ENCODE results near the gene CERS6.

Gene CERS6

DNA sequence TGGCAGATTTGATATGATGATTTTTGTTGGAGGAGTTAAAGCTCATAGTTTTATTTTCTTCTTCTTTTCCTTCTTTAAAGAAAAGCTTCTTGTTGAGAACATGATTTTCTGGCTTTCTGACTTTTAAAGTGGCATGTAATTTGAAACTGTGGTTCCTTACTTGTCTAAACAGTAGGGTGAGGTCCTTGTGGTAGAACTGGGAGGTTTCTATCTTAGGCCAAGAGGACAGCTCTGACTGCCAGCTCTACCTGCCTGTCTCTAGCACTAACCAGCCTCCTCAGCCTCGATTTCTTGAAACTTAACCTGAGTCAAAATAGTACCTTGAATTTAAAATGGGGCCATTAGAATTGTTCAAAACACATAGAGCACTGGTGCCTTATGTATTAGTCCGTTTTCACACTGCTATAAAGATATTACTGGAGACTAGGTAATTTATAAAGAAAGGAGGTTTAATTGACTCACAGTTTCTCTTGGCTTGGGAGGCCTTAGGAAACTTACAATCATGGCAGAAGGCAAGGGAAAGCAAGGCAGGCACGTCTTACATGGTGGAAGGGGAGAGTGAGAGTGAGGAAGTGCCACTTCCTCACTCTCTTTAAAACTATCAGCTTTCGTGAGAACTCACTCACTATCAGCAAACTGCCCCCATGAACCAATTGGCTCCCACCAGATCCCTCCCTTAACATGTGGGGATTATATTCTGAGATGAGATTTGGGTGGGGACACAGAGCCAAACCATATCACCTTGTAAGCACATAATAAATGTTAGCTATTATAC, 119.0 kb downstream of the CERS6 start:
- no peak for DNase-seq

- DNase-seq: no peak
These were observed 121.8 kb downstream of the CERS6 start for GRCh38 chr2:168577885-168578284.

GRCh38 chr2:168583064-168583709, 127.1 kb downstream of the CERS6 start:
- no peak for DNase-seq

DNA sequence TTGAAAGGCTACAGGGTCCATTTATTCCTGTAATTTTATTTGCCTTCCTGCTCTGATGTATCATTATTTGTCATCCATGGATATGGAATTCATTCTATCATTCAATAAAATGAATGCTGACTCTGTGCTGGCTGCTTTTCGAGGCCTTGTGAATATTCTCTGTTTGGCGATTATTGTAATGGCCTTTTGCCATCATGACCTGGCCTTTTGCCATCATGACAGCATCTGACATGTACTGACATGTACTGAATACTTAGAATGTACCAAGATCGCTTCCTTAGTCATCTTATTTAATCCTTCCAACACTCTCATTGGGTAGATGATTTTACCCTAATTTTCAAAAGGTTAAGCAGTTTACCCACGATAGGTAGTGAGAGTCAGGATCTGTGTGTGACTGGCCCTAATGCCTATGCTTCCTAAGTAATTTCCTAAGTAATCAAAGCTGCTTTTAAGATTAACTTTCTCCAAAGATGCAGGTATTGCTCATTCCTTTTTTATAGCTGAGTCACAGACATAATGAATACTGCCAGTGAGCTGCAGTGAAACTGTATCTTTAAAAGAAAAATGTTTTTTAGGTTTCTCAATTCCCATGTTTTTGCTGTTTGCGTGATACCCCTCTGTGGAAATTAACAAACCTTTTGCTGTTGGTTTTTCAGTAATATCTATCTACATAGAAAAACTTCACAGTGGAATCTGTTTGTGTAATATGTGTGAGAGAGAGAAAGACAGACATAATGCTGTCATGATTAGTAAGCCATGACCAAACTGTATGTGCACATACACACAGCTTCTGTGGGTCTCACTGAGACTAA, 127.8 kb downstream of the CERS6 start:
- DNase-seq: no peak

DNA sequence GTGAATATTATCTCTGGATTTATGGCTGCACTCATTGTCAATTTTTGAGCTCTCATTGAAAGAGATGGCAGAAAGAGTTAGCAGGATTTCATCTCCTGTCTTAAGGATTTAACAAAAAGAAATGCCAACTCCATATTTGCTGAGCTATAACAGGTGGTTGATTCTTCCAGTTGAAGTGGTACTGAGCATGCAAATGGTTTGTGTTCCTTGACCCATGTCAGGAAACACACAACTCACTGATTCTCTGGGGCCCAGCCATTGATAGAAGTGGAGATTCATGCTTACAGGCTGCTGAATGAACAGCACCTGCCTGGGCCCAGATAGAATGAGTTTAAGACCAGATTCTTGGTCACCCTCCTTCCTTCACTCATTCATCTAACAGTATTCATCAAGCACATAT, 128.8 kb downstream of the CERS6 start:
- DNase-seq: no peak

GRCh38 chr2:168585700-168586099, 129.6 kb downstream of the CERS6 start:
- no peak for DNase-seq

- no peak for DNase-seq
These were observed 131.2 kb downstream of the CERS6 start for GRCh38 chr2:168587307-168587706.

- no peak for DNase-seq
These were observed 133.5 kb downstream of the CERS6 start for GRCh38 chr2:168589236-168590211.

- no peak for DNase-seq
These were observed 136.2 kb downstream of the CERS6 start for GRCh38 chr2:168592181-168592831.

- no peak for DNase-seq
These were observed 137.6 kb downstream of the CERS6 start for GRCh38 chr2:168593713-168594112.

DNA sequence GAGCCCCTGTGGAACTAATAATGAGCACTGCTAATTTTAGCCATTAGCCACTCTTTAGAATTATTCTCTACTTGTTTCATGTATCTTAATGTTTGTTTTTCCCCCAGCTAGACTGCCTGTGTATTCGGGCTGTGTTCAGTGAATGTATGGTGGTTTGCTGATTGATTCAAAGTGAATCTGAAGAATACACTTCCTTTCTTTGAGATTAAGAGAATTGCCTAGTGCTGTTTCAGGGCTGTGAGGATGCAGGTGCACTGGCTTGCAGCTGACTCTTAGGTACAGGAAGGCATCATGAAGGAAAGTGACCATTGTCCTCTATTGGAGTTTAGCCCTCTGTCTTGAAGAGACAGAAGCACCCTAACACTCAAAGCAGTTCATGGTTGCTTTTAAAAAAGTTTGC, 138.7 kb downstream of the CERS6 start:
- no peak for DNase-seq

DNA sequence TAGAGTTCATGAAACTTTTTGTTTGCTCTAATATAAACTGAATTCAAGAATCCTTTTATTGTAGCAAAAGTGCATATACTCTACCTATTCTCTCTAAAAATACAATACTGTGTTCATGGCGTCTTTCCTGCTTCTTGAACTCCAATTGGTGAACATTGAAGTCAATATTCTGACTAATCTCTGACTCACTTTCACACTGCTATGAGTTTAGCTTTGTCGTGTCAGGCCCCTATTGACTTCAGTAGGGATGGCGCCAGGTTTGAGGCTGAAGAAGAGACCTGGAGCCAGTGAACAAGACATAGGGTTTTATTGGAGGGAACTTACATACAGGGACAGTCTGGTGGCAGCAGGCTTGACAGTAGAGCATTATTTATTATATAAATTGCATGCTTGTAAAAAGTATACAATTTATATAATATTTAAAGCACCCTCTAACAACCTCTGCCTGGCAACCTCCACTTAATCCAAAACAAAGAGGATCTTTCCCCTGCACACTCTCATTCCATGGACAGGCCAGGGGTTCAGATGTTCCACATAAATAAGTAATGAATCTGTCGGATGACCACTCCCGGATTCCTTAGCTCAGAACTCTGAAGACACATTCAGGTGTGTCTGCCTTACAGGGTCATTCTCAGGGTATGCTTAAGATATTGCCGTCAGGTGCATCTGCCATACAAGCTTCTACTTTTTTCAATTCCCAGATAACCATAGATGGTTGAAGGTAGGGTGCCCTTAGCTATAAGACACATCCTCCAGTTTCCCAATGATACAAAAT, 141.0 kb downstream of the CERS6 start:
- no peak for DNase-seq

DNA sequence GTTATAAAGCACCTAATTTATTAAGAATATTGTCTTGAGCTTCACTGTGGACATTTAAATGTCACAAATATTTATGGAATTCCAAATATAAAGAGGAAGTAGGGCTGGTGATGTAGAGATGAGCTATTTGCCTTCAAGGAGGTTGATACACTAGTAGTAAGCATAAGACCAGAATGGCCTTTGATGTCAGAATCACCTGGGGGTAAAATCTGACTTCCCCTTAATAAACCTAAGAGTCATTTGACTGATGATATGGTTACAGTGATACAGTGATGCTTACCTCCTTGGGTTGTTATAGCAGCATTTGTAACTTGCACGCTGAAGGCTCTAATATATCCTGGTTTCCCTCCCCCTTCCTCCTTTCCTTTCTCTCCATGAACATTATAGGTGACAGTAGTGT, 143.7 kb downstream of the CERS6 start:
- DNase-seq: no peak

GRCh38 chr2:168600949-168601348, 144.9 kb downstream of the CERS6 start:
- no peak for DNase-seq

DNA sequence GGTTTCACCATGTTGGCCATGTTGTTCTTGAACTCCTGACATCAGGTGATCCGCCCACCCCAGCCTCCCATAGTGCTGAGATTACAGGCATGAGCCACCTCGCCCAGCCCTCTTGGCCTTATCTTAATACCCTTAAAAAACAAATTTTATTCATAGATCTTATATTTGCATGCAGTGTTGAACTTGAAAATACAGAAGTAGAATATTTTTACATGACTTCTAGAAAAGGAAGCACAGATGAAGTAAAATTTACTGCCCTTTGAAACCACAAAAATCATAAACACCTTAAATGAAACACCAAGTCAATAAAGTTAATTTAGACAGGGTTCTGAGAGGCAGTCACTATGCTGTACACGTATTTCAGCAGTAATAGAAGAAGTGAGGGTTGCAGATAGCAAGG, 145.7 kb downstream of the CERS6 start:
- no peak for DNase-seq

DNA sequence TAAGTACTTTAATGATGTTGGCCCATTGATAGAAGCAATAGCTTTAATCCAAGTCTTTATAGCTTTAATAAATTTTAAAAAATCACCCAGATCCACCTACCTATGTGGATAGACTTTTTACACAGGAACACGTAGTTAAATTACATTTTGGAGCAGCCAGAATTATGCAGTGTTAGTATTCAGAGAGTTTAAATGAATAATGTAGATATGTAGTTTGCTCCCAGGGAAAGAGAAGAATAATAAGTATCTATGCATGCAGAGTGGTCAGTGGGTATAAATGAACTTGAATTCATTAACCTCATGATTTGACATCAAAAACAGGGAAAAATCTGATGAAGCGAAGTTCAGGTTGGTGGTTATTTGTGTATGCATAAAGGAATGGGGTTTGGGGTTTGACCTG, 146.3 kb downstream of the CERS6 start:
- DNase-seq: no peak

- no peak for DNase-seq
These were observed 146.9 kb downstream of the CERS6 start for GRCh38 chr2:168602846-168603401.

GRCh38 chr2:168603439-168603961, 147.4 kb downstream of the CERS6 start:
- DNase-seq: no peak

GRCh38 chr2:168604252-168604651, 148.2 kb downstream of the CERS6 start:
- no peak for DNase-seq

GRCh38 chr2:168607992-168608391, 151.9 kb downstream of the CERS6 start:
- no peak for DNase-seq

DNA sequence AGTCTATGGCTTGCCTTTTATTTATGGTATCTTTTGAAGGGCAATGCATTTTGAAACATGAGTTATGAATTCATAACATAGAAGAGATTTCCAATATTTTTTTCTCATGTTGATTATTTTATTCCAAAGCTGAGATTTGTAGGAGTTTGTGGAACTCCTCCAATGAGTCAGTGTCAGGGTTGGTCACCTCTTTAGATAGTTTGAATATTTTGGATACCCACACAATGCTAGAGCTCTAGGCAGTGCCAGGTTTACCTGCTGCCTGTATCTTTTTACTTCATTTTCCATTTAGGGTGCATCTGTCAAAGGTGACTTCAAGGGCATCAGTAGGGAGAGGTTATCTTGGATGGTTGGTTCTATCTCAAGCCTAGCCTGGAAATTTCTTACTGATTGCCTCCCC, 152.7 kb downstream of the CERS6 start:
- DNase-seq: no peak
